H1 (cell line): ENCODE data around the gene OTOGL. TPM values are rescaled to one million over a fixed set of nuclear protein-coding genes. Genes with fewer than 3 reads are reported as not detected.

Experiments
- CTCF ChIA-PET: fragments of 300-600 bp; sonication (Branson Sonifier 250); formaldehyde crosslinking; loops from one replicate; lab custom pipeline; 2021; ENCODE audit not compliant: partially characterized antibody; lab: Charles Lee
- POLR2A ChIA-PET: fragments of 300-600 bp; sonication (Branson Sonifier 250); formaldehyde crosslinking; loops from one replicate; lab custom pipeline; 2021; ENCODE audit warnings: inconsistent platforms; ENCODE audit not compliant: partially characterized antibody; lab: Charles Lee
- DNase-seq, 2 experiments: peaks; one replicate each; pipeline versions ENCODE4 v3.0.0 to v3.0.0-alpha.2; 2010 to 2022; ENCODE audit warnings: low spot score in 2 of 2, low read depth in 1 of 2, mixed read lengths in 1 of 2
- FAIRE-seq: peaks from 2 replicates; lab custom pipeline; 2011; peaks lifted over from hg19 to GRCh38; lab: Jason Lieb, UNC
- H2AFZ ChIP-seq: 2 replicates; pipeline ENCODE4 v1.8.1; 2012; ENCODE audit warnings: low read length, inconsistent platforms
- H2AK5ac ChIP-seq: 2 replicates; pipeline ENCODE4 v1.6.1; 2013; ENCODE audit warnings: low read depth, low read length
- H2BK120ac ChIP-seq: replicated peaks from 2 replicates; pipeline ENCODE3; 2013; ENCODE audit warnings: low read depth, low read length, inconsistent platforms
- H2BK12ac ChIP-seq: 2 replicates; pipeline ENCODE4 v1.6.1; 2013; ENCODE audit warnings: low read depth, low read length
- H2BK15ac ChIP-seq: 2 replicates; pipeline ENCODE4 v1.6.1; 2013; ENCODE audit warnings: low read length
- H2BK20ac ChIP-seq: 2 replicates; pipeline ENCODE4 v1.6.1; 2013; ENCODE audit warnings: low read length
- H2BK5ac ChIP-seq: 2 replicates; pipeline ENCODE4 v1.6.1; 2013; ENCODE audit warnings: low read depth, low read length
- H3K14ac ChIP-seq: 2 replicates; pipeline ENCODE4 v1.6.1; 2013; ENCODE audit warnings: inconsistent platforms; ENCODE audit not compliant: insufficient read length
- H3K18ac ChIP-seq: 2 replicates; pipeline ENCODE4 v1.6.1; 2013; ENCODE audit warnings: low read length; ENCODE audit errors: extremely low read depth
- H3K23ac ChIP-seq: 2 replicates; pipeline ENCODE4 v1.6.1; 2013; ENCODE audit warnings: inconsistent platforms; ENCODE audit not compliant: insufficient read length
- H3K23me2 ChIP-seq: 2 replicates; pipeline ENCODE4 v1.6.1; 2013; ENCODE audit warnings: low read depth, low read length
- H3K27ac ChIP-seq: 2 replicates; pipeline ENCODE4 v1.6.1; 2011; ENCODE audit warnings: low read depth, low read length, inconsistent platforms
- H3K27me3 ChIP-seq, 4 experiments: replicated peaks in 1 of 4; 1 replicate in 1 of 4; 2 replicates in 3 of 4; pipeline versions ENCODE4 v1.6.1 to v1.8.1; 2011 to 2013; ENCODE audit warnings: low read length in 3 of 4, mild to moderate bottlenecking in 3 of 4, inconsistent platforms in 2 of 4, mixed read lengths in 2 of 4, moderate library complexity in 1 of 4; ENCODE audit not compliant: control insufficient read depth in 3 of 4, insufficient read depth in 3 of 4; ENCODE audit errors: extremely low read depth in 1 of 4
- H3K36me3 ChIP-seq, 4 experiments: 2 replicates each; pipeline versions ENCODE4 v1.6.1 to v1.8.1; 2011 to 2013; ENCODE audit warnings: mild to moderate bottlenecking in 4 of 4, low read length in 3 of 4, moderate library complexity in 2 of 4, control low read depth in 1 of 4, inconsistent platforms in 1 of 4; ENCODE audit not compliant: insufficient read depth in 4 of 4, control insufficient read depth in 2 of 4
- H3K4ac ChIP-seq: replicated peaks from 2 replicates; pipeline ENCODE3; 2013; ENCODE audit warnings: low read length, low read depth, mixed read lengths, inconsistent platforms; ENCODE audit not compliant: insufficient read length
- H3K4me1 ChIP-seq, 4 experiments: replicated peaks in 1 of 4; 1 replicate in 1 of 4; 2 replicates in 3 of 4; pipeline versions ENCODE4 v1.6.1 to v1.8.1; 2011 to 2013; ENCODE audit warnings: low read length in 3 of 4, inconsistent platforms in 2 of 4, mixed read lengths in 1 of 4; ENCODE audit not compliant: insufficient read depth in 4 of 4, control insufficient read depth in 3 of 4
- H3K4me2 ChIP-seq, 2 experiments: 2 replicates each; pipeline versions ENCODE4 v1.6.1 to v1.8.1; 2011 to 2013; ENCODE audit warnings: low read depth in 2 of 2, low read length in 2 of 2, control low read depth in 1 of 2, inconsistent platforms in 1 of 2, mild to moderate bottlenecking in 1 of 2; ENCODE audit not compliant: insufficient read depth in 1 of 2
- H3K4me3 ChIP-seq, 4 experiments: fragments of 200-600, 300-600 bp in 1 of 4; sonication (generic), shearing (Covaris generic), sonication (Bioruptor Twin) in 1 of 4; 2 replicates each; pipeline versions ENCODE4 v1.5.1 to v1.8.1; 2011 to 2016; ENCODE audit warnings: low read length in 4 of 4, low read depth in 3 of 4, control low read depth in 2 of 4, inconsistent platforms in 2 of 4, mild to moderate bottlenecking in 2 of 4, mixed read lengths in 1 of 4, moderate library complexity in 1 of 4; ENCODE audit not compliant: insufficient read depth in 2 of 4; ENCODE audit errors: extremely low read depth in 1 of 4
- H3K56ac ChIP-seq: replicated peaks from 2 replicates; pipeline ENCODE3; 2013; ENCODE audit warnings: low read depth, mild to moderate bottlenecking, mixed read lengths, low read length, inconsistent platforms; ENCODE audit not compliant: insufficient read length
- H3K79me1 ChIP-seq: 2 replicates; pipeline ENCODE4 v1.6.1; 2013; ENCODE audit warnings: low read depth, low read length, control low read depth
- H3K79me2 ChIP-seq, 2 experiments: 2 replicates each; pipeline versions ENCODE4 v1.6.1 to v1.8.1; 2012 to 2013; ENCODE audit warnings: low read length in 2 of 2, mild to moderate bottlenecking in 2 of 2, inconsistent platforms in 1 of 2; ENCODE audit not compliant: insufficient read depth in 2 of 2, control insufficient read depth in 1 of 2
- H3K9ac ChIP-seq, 4 experiments: replicated peaks in 1 of 4; 1 replicate in 1 of 4; 2 replicates in 3 of 4; pipeline versions ENCODE4 v1.6.1 to v1.8.1; 2011 to 2013; ENCODE audit warnings: low read depth in 3 of 4, low read length in 3 of 4, control low read depth in 2 of 4, mild to moderate bottlenecking in 2 of 4, moderate library complexity in 2 of 4, inconsistent platforms in 1 of 4; ENCODE audit errors: extremely low read depth in 1 of 4
- H3K9me3 ChIP-seq, 2 experiments: 2 replicates each; pipeline versions ENCODE4 v1.6.1 to v1.8.1; 2012 to 2013; ENCODE audit warnings: mild to moderate bottlenecking in 2 of 2, moderate library complexity in 2 of 2, control low read depth in 1 of 2, inconsistent platforms in 1 of 2, low read depth in 1 of 2, low read length in 1 of 2, mixed read lengths in 1 of 2; ENCODE audit not compliant: insufficient read depth in 2 of 2
- H4K20me1 ChIP-seq, 2 experiments: replicated peaks in 1 of 2; 2 replicates each; pipeline versions ENCODE3 to v1.8.1; 2011 to 2013; ENCODE audit warnings: inconsistent platforms in 2 of 2, low read length in 2 of 2, mild to moderate bottlenecking in 1 of 2; ENCODE audit not compliant: insufficient read depth in 2 of 2, control insufficient read depth in 1 of 2
- H4K5ac ChIP-seq: 2 replicates; pipeline ENCODE4 v1.6.1; 2013; ENCODE audit warnings: low read length, low read depth, mixed read lengths, inconsistent platforms; ENCODE audit not compliant: insufficient read length
- H4K8ac ChIP-seq: 2 replicates; pipeline ENCODE4 v1.8.0; 2013; ENCODE audit warnings: mild to moderate bottlenecking, moderate library complexity, low read length, inconsistent platforms; ENCODE audit not compliant: insufficient read depth; ENCODE audit errors: extremely low read depth
- H4K91ac ChIP-seq: replicated peaks from 2 replicates; pipeline ENCODE3; 2013; ENCODE audit warnings: low read length, mixed read lengths, inconsistent platforms; ENCODE audit not compliant: insufficient read length
- CBX5 ChIP-seq: fragments of 300-800, 300-1000 bp; sonication (generic); IDR thresholded peaks from 2 replicates; pipeline ENCODE4 v1.7.1; 2016; ENCODE audit warnings: antibody characterized with exemption, low read length, low read depth
- MAFK ChIP-seq: IDR thresholded peaks from 2 replicates; pipeline ENCODE4 v1.6.1; 2012; ENCODE audit warnings: low read depth, mild to moderate bottlenecking, improper control_type of control experiment, low read length
- NRF1 ChIP-seq: IDR thresholded peaks from 2 replicates; pipeline ENCODE4 v1.6.1; 2011; ENCODE audit warnings: mild to moderate bottlenecking, low read depth, low read length, improper control_type of control experiment
- RXRA ChIP-seq: IDR thresholded peaks from 2 replicates; pipeline ENCODE4 v1.6.1; 2011; ENCODE audit warnings: low read depth, mild to moderate bottlenecking, low read length, moderate library complexity; ENCODE audit not compliant: insufficient read depth
- TCF12 ChIP-seq: IDR thresholded peaks from 2 replicates; pipeline ENCODE4 v1.6.1; 2011; ENCODE audit warnings: low read depth, mild to moderate bottlenecking, low read length
- TEAD4 ChIP-seq: IDR thresholded peaks from 2 replicates; pipeline ENCODE4 v1.6.1; 2012; ENCODE audit warnings: low read depth, low read length, inconsistent platforms, mixed read lengths
- WGBS, 2 experiments: shearing (Covaris generic) in 1 of 2; methylation state at CpG; one replicate each; pipeline versions ENCODE4 v1.1.6 to v1.1.7; 2013 to 2015; ENCODE audit warnings: low lambda C conversion rate in 2 of 2, mixed read lengths in 2 of 2, inconsistent platforms in 1 of 2, low coverage in 1 of 2, missing lambda C conversion rate in 1 of 2; ENCODE audit not compliant: insufficient replicate concordance in 2 of 2, insufficient coverage in 1 of 2, insufficient read length in 1 of 2; ENCODE audit errors: extremely low coverage in 1 of 2, missing lambda C conversion rate in 1 of 2; 5-methylcytosine and 5-hydroxymethylcytosine counted together
- polyA plus RNA-seq, 7 experiments: library from polyadenylated mRNA; depleted of rRNA in 3 of 7; stranded (reverse) in 5 of 7; unstranded in 2 of 7; fragments of >200 nt in 5 of 7; fragments of 200-250 nt in 2 of 7; gene quantifications; 1 replicate in 5 of 7; 2 replicates in 1 of 7; 4 replicates in 1 of 7; pipeline versions ENCODE4 v1.2.1 to v1.2.3, GENCODE V29; 2011 to 2013; ENCODE audit warnings: missing spikeins in 2 of 7, mixed read lengths in 2 of 7
- total RNA-seq: library from RNA; stranded (reverse); fragmentation: NEBNext Ultra II Directional; extraction: Animal tissue kit (Norgen Biotek cat#: 25700); gene quantifications from 2 replicates; pipeline ENCODE4 v1.2.1, GENCODE V29; 2021
- TF ChIP-seq, protein P1 (sequence below): IDR thresholded peaks from 2 replicates; pipeline ENCODE4 v1.6.1; 2012; ENCODE audit warnings: inconsistent platforms

OTOGL gene
- total and polyA plus RNA-seq, 2 of the 8 experiments (the other 6 are each of a cell fraction or from before 2014, with no cell fraction given): 0.12 to 0.17 TPM

DNA sequence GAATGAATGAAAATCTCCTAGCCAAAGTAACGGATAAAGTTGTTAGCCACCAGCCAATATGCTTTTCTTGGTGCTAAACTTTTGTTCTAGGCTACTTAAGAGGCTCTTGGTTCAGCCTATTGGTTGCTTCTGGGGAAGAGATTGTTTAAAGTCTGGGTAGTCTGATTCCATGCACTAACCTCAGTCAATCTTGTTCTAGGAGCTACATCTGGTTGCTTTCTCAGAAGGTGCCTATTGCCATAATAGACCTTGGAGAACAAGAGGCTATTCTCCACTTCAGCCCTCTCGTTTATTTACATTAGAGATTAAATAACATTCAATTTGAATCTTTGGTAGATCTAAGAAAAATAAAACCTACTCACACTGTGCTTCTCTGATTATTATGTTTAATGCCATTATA, 40.8 kb upstream of the OTOGL start:
- ChIA-PET CTCF (interaction anchor here (0.9 to 1.8 kb wide), 3 partner anchors 10 to 128 kb away, joined by 3 to 4 read pairs (median 3); no protein-coding TSS in a partner anchor), POLR2A (no interaction called here)
- FAIRE-seq (no peak), DNase-seq (no peak)
- Histone ChIP-seq H3K4me2 (no peak overlapping the region), H2AFZ (no peak overlapping the region), H2BK12ac (no peak overlapping the region), H2BK120ac (no peak overlapping the region), H3K18ac (no peak overlapping the region), H3K56ac (no peak overlapping the region), H2BK5ac (no peak overlapping the region), H3K4me3 (no peak overlapping the region), H3K14ac (no peak overlapping the region), H3K4ac (no peak overlapping the region), H4K20me1 (no peaks in the 10 kb centered on the region), H2BK15ac (no peak overlapping the region), H3K23me2 (no peaks in the 10 kb centered on the region), H4K8ac (no peak overlapping the region), H3K27ac (no peak overlapping the region), H3K36me3 (no peaks in the 10 kb centered on the region), H3K79me1 (no peaks in the 10 kb centered on the region), H4K91ac (no peak overlapping the region), H2BK20ac (no peak overlapping the region), H4K5ac (no peak overlapping the region), H3K9me3 (no peaks in the 10 kb centered on the region), H3K9ac (no peak overlapping the region), H3K79me2 (no peaks in the 10 kb centered on the region), H3K23ac (no peak overlapping the region), H2AK5ac (no peak overlapping the region), H3K4me1 (no peaks in the 10 kb centered on the region), H3K27me3 (no peaks in the 10 kb centered on the region)
- TF ChIP-seq CBX5 (no peak), TEAD4 (no peak), TCF12 (no peak), MAFK (no peak), NRF1 (no peak), RXRA (no peak)
- TF ChIP-seq, protein P1, sequence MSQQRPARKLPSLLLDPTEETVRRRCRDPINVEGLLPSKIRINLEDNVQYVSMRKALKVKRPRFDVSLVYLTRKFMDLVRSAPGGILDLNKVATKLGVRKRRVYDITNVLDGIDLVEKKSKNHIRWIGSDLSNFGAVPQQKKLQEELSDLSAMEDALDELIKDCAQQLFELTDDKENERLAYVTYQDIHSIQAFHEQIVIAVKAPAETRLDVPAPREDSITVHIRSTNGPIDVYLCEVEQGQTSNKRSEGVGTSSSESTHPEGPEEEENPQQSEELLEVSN: no peak
- 82% methylated on average over 2 of the region's 2 CpGs; no CpG with 5 or more reads in 1 of the 2 experiments for WGBS, 2 experiments
